GM18861 (cell line): ENCODE measurements around the gene EPB41.

Experiments
- ATAC-seq: cut with Tn5 transposase; IDR thresholded peaks from one replicate; pipeline ENCODE4 v1.9.1; 2021; ENCODE audit not compliant: unreplicated experiment

EPB41 gene

GRCh38 chr1:28973596-28974421 is 59.4 kb downstream of the EPB41 start:
- no peak for ATAC-seq

DNA sequence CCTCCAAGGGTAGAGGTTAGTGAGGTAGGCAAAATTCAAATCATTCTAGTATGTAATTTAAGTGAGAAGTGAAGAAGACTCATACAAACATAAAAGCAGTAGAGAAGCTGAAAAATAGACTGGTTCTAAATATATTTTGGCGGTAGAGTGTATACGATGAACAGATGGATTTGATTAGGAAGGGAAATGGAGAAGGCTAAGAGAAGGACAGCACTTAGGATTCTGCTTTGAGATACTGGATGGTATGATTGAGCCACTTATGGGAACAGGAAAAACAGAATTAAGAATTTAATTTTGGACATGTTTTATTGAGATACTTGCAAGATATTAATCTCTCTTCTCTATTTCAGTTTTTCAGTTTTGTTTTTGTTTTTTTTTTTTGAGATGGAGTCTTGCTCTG is 60.1 kb downstream of the EPB41 start:
- no peak for ATAC-seq

DNA sequence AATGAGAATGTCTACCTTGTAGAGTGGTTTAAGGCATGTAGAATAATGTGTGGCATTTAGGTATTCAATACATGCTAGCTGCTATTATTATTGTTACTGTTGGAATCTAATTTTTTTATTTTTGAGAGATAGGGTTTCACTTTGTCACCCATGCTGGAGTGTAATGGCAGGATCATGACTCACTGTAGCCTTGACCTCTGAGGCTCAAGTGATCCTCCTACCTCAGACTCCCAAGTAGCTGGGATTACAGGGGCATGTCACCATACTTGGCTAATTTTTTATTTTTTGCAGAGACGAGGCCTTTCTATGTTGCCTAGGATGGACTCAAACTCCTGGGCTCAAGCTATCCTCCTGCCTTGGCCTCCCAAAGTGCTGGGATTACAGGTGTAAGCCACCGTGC is 61.9 kb downstream of the EPB41 start:
- ATAC-seq = no peak

DNA sequence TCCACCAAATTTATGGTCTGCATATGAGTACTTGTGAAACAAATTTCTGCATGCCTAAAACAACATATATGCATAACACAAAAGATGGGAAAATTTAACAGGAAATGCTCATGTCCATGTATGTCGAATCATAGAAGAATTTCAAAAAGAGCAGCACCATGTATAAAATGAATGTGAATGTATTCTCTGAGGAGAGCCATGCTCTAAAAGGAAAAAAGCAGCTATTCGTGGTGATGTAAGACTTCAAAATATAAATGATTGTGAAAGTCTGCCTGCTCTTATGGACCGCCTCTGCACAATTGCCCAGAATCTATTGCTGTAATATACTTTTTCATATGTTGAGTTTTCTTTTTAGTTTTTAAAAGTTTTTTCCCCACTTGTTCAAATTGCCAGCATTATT is 66.8 kb downstream of the EPB41 start:
- ATAC-seq = no peak

- ATAC-seq = no peak
These were observed 67.8 kb downstream of the EPB41 start for GRCh38 chr1:28982198-28982597.

DNA sequence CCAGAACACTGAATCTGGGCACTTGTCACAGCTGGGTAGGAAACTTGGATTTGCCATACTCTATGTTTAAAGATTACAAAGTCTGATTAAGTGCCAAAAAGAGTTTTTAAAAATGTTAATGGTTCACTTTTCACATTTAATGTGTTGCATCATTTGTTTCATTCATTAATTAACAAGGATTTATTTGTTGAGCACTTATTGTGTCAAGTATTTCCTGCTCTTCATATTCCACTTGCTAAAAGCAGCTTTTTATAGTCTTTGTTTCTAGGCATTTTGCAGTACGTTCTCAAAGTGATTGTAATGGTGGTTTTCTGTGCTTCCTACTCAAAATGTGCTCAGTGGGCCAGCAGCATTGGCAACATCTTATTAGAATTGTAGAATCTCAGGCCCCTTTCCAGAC is 68.7 kb downstream of the EPB41 start:
- no peak for ATAC-seq

- no peak for ATAC-seq
These were observed 69.3 kb downstream of the EPB41 start for GRCh38 chr1:28983509-28984310.

DNA sequence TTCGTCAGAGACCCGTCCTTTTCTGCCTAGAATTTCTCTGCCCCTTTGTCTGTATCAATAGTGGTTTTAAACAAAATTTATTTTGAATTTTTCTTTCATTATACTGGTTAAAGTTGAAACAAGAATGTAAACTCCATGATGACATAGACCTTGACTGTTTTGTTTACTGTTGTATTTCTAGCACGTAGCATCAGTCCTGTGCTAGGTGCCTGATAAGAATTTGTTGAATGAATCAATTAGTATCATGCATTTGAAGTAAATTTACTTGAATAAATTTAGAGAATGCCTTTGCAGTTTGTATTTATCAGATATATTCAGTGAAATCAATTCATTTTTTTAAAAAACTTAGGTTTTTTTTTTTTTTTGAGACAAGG is 69.9 kb downstream of the EPB41 start:
- no peak for ATAC-seq

DNA sequence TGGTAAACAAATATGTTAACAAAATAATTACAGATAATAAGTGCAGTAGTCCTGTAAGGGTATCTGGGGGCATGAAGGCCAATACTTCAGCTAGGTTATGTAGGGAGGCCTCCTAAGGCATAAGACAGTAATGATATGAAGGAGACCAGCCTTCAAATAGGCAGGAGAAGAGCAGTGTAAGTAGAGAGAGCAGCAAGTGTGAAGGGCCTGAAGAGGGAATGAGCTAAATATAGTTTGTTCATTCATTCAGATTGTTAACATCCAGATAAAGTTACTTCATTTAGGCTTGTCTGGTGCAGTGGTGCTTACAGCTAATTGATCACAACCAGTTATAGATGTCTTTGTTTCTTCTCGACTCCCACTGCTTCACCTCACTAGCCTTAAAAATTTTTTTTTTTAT is 71.1 kb downstream of the EPB41 start:
- ATAC-seq = no peak

DNA sequence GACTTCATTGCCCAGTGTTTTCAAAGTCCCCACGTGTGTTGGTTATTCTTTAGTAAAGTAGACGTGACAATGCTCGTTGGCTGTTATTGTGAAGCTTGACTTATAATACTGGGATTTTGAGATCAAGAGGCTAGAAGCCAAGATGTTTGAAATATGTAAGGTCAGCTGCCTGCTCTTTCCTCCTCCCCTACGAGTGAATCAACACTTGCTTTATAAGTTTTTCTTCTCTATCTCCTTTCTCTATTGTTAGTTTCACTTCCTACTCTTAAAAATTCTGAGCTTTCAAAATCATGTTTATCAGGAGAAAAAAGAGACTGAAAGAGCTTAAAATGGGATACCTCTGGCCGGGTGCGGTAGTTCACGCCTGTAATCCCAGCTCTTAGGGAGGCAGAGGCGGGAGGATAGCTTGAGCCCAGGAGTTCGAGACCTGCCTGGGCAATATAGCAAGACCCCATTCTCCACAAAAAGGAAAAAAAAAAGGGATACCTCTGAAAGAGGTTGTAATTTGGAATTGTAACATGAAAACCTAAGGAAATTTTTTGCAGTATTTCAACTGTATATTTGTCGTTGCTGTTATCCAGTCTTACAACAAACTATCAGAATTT is 72.0 kb downstream of the EPB41 start:
- no peak for ATAC-seq

DNA sequence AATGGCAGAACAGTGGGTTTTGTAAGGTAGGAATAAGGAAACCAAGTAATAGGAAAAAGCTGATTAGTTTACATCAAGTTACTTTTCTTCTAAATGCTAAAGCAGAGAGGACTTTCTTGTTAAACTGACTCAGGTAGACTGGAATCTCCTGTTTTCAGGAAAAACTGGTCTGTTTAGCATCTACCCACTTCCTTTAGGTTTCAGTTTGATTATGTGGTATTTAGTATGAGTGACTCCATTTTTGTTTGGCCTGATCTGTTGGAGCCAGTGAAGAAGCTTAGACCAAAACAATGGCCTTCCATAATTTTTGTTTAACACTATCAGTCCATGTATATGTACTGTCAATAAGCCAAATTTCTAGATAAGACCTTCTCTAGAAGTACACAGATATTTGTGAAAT is 88.4 kb downstream of the EPB41 start:
- ATAC-seq = no peak

GRCh38 chr1:29004288-29004687 is 89.9 kb downstream of the EPB41 start:
- no peak for ATAC-seq

DNA sequence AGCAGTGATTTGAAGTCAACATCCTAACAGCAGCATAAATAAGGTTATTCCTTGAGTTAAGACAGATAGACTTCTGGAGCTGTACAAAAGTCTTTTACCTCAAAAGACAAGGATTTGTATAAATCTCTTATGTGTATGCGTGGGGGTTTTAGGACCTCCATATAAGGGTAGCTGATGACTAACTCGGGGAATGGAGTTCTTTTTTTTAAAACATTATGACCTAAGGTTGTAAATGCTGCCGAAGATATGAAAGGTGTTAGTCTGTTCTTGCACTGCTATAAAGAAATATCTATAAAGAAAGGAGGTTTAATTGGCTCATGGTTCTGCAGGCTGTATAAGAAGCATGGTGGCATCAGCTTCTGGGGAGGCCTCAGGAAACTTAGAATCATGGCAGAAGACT is 90.4 kb downstream of the EPB41 start:
- ATAC-seq = no peak

GRCh38 chr1:29011775-29012174 is 97.4 kb downstream of the EPB41 start:
- ATAC-seq = no peak

- no peak for ATAC-seq
These were observed 102.9 kb downstream of the EPB41 start for GRCh38 chr1:29017235-29017634.

DNA sequence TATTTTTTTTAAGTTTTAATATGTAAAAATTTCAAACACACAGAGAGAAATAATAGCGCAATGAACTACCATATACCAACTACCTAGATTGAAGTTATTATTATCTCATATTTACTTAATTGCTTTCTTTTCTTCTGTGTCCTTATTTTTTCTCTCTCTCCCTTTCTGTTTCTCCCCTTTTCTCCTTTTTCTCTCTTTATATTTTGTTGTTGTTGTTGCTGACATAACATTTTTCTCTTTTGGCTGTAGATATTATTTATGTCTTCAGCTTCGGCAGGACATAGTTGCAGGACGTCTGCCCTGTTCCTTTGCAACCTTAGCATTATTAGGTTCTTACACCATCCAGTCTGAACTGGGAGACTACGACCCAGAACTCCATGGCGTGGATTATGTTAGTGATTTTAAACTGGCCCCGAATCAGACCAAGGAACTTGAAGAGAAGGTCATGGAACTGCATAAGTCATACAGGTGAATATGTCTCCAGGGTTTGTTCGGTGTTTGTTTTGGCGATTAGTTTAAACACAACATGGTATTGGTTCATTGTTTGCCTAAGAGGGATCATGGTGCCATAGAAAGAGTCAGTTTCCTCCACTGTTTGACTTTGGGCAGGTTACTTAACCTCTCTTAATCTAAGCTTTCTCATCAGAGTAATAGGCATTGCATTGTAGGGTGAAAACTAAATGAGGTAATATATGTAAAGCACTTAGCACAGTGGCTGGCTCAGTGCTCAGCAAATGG is 103.8 kb downstream of the EPB41 start:
- no peak for ATAC-seq

- ATAC-seq = no peak
These were observed 108.3 kb downstream of the EPB41 start for GRCh38 chr1:29022620-29023019.

DNA sequence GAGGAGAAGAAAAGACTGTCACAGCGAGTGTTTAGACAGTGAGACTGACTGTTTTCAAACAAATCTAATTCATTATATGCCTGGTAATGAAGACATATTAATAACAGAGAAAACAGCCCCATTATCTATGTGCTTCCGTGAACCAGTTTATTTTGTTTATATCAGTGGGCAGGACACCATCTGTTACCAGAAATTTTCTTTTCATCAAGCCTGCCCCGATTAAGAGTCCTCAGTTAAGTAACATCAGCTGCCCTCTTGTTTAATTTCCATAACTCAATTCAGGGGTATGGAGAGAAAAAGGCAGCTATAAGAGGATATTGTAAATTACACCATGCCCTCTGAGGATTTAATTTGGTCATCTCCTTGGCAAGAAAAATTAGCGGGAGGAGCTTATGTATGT is 115.3 kb downstream of the EPB41 start:
- ATAC-seq = no peak

- no peak for ATAC-seq
These were observed 118.5 kb downstream of the EPB41 start for GRCh38 chr1:29032841-29033240.

DNA sequence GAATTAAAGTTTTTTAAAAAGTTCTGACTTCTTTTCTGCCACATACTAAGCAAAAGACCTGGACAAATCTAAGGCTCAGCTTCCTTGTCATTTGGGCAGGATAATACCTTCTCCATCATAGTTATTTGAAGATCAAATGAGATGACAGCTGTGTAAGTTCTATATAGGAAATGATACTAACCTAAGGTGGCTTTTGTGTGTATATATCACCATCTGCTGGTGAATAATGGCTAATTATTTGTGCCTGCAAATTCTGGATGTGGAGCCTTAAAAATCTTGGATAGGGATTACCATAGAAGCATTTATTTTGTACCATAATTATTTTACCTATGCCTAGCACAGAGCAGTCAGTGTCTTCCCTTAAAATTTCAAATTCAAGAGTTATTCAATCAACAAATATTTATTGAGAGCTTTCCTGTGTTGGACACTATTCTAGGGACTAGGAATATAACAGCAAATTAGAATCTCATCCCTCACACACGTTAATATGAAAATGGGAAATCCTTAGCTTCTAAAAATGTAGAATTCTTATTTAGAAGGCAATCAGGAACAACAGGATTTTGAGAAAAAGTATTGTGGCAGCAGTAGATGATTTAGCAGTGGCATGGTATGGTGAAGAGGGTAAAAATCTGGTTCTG is 119.6 kb downstream of the EPB41 start:
- no peak for ATAC-seq
